Measurements from ENCODE around the gene GRIA4. TPM values are rescaled to one million over a fixed set of nuclear protein-coding genes. Genes with fewer than 3 reads are reported as not detected.

The GRIA4 gene
- polyA plus RNA-seq, 1 of the 3 experiments (the other 2 are of a cell fraction) = 0.02 TPM

DNA sequence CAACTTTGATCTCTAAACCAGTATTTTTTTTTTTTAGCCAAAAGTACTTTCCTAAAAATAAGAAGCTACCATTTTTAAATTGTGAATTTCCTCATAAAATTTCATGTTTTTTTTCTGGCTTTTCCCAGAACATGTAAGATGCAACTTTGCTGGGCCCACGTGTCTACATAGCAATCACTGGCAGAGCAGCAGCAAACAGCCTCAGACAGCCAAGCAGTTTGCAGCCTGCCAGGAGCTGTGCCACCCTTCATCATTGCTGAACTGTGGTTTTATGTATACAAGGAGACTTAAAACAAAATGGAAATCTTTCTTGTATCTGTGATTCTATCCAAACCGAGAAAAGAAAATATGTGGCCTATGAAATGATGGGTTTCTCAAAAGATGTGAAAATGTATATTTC lies 110.2 kb downstream of the GRIA4 start:
- 60% methylated on average over 2 of the region's 2 CpGs for WGBS (ENCODE audit: low lambda C conversion rate)
- CTCF ChIA-PET = no interaction called here
- no peak for DNase-seq

DNA sequence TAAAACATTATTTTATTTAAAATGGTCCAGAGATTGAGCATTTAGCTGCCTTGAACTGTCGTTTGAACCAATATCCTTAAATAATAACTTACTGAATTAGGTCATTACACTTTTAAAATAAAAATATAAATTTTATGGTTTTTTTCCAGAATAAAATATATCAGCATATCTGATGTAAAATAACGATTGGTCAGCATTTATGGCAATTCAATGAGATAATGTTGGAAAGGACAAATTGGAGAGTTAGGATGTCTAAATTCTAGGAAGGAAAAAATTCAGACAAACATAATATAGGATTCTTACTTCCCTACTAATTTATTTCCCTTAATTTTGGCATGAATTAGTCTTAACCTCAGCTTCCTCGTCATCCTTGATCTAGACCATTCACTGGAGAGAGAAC lies 113.4 kb downstream of the GRIA4 start:
- no peak for DNase-seq
- H3K27me3 ChIP-seq (ENCODE audit: insufficient read depth) = no peaks in the 10 kb centered on the region
- 30% methylated on average over 3 of the region's 3 CpGs for WGBS (ENCODE audit: low lambda C conversion rate)
- TF ChIP-seq, protein P1, sequence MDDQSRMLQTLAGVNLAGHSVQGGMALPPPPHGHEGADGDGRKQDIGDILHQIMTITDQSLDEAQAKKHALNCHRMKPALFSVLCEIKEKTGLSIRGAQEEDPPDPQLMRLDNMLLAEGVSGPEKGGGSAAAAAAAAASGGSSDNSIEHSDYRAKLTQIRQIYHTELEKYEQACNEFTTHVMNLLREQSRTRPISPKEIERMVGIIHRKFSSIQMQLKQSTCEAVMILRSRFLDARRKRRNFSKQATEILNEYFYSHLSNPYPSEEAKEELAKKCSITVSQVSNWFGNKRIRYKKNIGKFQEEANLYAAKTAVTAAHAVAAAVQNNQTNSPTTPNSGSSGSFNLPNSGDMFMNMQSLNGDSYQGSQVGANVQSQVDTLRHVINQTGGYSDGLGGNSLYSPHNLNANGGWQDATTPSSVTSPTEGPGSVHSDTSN (IDR thresholded peaks at IDR 0.05) = no peak
- TF ChIP-seq FOXM1 (IDR thresholded peaks at IDR 0.05; ENCODE audit: low read depth) = no peak
- TF ChIP-seq CHD2 (IDR thresholded peaks at IDR 0.05; ENCODE audit: low read length, partially characterized antibody) = no peak
- H2AFZ ChIP-seq (ENCODE audit: low read depth) = no peak overlapping the region
- no peak overlapping the region for H3K4me2 ChIP-seq
- no peak overlapping the region for H3K9ac ChIP-seq
- POLR2A ChIA-PET = no interaction called here
- H3K36me3 ChIP-seq (replicated peaks in 1 of 2; ENCODE audit: control insufficient read depth in 1 of 2, insufficient read depth in 2 of 2, low read length in 1 of 2) = no peaks in the 10 kb centered on the region
- no peaks in the 10 kb centered on the region for H3K9me3 ChIP-seq
- no peaks in the 10 kb centered on the region for H3K4me1 ChIP-seq (ENCODE audit: control insufficient read depth in 1 of 2, insufficient read depth in 2 of 2, low read depth in 1 of 2, low read length in 1 of 2)
- H3F3A ChIP-seq (replicated peaks; ENCODE audit: insufficient read depth) = no peaks in the 10 kb centered on the region
- CTCF ChIA-PET = no interaction called here
- H3K9me2 ChIP-seq = no peaks in the 10 kb centered on the region
- H3K79me2 ChIP-seq (ENCODE audit: insufficient read depth) = no peaks in the 10 kb centered on the region
- H3K27ac ChIP-seq (ENCODE audit: low read depth in 2 of 2, low read length in 1 of 2) = no peak overlapping the region
- H4K20me1 ChIP-seq (ENCODE audit: insufficient read depth) = no peaks in the 10 kb centered on the region
- H3K4me3 ChIP-seq (ENCODE audit: low read depth in 2 of 2, low read length in 1 of 2) = no peak overlapping the region

More for the DNA sequence above, 110.2 kb downstream of the GRIA4 start:
- Histone ChIP-seq H3K79me2 (ENCODE audit: insufficient read depth) (no peaks in the 10 kb centered on the region), H3K9me2 (no peaks in the 10 kb centered on the region), H3K9me3 (no peaks in the 10 kb centered on the region), H3K27ac (ENCODE audit: low read depth in 2 of 2, low read length in 1 of 2) (no peak overlapping the region), H2AFZ (ENCODE audit: low read depth) (no peak overlapping the region), H3K36me3 (replicated peaks in 1 of 2; ENCODE audit: control insufficient read depth in 1 of 2, insufficient read depth in 2 of 2, low read length in 1 of 2) (no peaks in the 10 kb centered on the region), H3K4me2 (no peak overlapping the region), H3K4me3 (ENCODE audit: low read depth in 2 of 2, low read length in 1 of 2) (no peak overlapping the region), H3K27me3 (ENCODE audit: insufficient read depth) (no peaks in the 10 kb centered on the region), H4K20me1 (ENCODE audit: insufficient read depth) (no peaks in the 10 kb centered on the region), H3F3A (replicated peaks; ENCODE audit: insufficient read depth) (no peaks in the 10 kb centered on the region), H3K9ac (no peak overlapping the region), H3K4me1 (ENCODE audit: control insufficient read depth in 1 of 2, insufficient read depth in 2 of 2, low read depth in 1 of 2, low read length in 1 of 2) (no peaks in the 10 kb centered on the region)
- TF ChIP-seq, protein P1 (IDR thresholded peaks at IDR 0.05) = no peak
- TF ChIP-seq MAX (IDR thresholded peaks at IDR 0.05; ENCODE audit: low read depth) = no peak
- TF ChIP-seq, protein P2, sequence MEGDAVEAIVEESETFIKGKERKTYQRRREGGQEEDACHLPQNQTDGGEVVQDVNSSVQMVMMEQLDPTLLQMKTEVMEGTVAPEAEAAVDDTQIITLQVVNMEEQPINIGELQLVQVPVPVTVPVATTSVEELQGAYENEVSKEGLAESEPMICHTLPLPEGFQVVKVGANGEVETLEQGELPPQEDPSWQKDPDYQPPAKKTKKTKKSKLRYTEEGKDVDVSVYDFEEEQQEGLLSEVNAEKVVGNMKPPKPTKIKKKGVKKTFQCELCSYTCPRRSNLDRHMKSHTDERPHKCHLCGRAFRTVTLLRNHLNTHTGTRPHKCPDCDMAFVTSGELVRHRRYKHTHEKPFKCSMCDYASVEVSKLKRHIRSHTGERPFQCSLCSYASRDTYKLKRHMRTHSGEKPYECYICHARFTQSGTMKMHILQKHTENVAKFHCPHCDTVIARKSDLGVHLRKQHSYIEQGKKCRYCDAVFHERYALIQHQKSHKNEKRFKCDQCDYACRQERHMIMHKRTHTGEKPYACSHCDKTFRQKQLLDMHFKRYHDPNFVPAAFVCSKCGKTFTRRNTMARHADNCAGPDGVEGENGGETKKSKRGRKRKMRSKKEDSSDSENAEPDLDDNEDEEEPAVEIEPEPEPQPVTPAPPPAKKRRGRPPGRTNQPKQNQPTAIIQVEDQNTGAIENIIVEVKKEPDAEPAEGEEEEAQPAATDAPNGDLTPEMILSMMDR (IDR thresholded peaks at IDR 0.05) = no peak
- no peak for TF ChIP-seq NFIC (IDR thresholded peaks at IDR 0.05; ENCODE audit: borderline replicate concordance)
- POLR2A ChIA-PET = no interaction called here

DNA sequence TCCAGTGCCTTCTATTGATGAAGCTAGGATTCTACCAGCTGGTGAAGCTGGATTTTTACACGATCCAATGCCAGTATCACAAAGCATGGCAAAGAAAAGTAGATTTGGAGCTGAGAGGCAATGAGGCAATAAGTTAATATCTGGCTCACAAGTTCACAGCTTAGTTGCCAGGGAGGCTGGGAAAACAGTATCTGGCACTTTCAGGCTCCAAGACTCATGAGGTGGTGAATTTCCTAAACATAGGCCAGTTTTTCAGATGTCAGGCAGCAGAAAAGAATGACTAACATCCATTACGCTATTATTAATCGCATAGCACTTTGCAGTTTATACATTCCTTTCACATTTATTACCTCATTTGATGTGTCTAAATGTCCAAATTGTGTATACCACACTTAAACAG lies 122.7 kb downstream of the GRIA4 start:
- H3K27me3 ChIP-seq (ENCODE audit: insufficient read depth) = no peaks in the 10 kb centered on the region
- ChIA-PET POLR2A (no interaction called here), CTCF (no interaction called here)
- H2AFZ ChIP-seq (ENCODE audit: low read depth) = no peak overlapping the region
- H4K20me1 ChIP-seq (ENCODE audit: insufficient read depth) = no peaks in the 10 kb centered on the region
- no peak overlapping the region for H3K27ac ChIP-seq (ENCODE audit: low read depth in 2 of 2, low read length in 1 of 2)
- H3K9me2 ChIP-seq = no peaks in the 10 kb centered on the region
- H3K4me3 ChIP-seq (ENCODE audit: low read depth in 2 of 2, low read length in 1 of 2) = no peak overlapping the region
- DNase-seq = no peak
- no peaks in the 10 kb centered on the region for H3K9me3 ChIP-seq
- H3K9ac ChIP-seq = no peak overlapping the region
- H3K4me1 ChIP-seq (ENCODE audit: control insufficient read depth in 1 of 2, insufficient read depth in 2 of 2, low read depth in 1 of 2, low read length in 1 of 2) = no peaks in the 10 kb centered on the region
- no peaks in the 10 kb centered on the region for H3K36me3 ChIP-seq (replicated peaks in 1 of 2; ENCODE audit: control insufficient read depth in 1 of 2, insufficient read depth in 2 of 2, low read length in 1 of 2)
- no peak overlapping the region for H3K4me2 ChIP-seq
- 75% methylated on average over 3 of the region's 3 CpGs for WGBS (ENCODE audit: low lambda C conversion rate)
- no peaks in the 10 kb centered on the region for H3K79me2 ChIP-seq (ENCODE audit: insufficient read depth)
- no peaks in the 10 kb centered on the region for H3F3A ChIP-seq (replicated peaks; ENCODE audit: insufficient read depth)
- TF ChIP-seq FOSL2 (IDR thresholded peaks at IDR 0.05; ENCODE audit: borderline replicate concordance, low read depth) (no peak), ELF1 (IDR thresholded peaks at IDR 0.05) (no peak), YY1 (IDR thresholded peaks at IDR 0.05; ENCODE audit: low read depth) (no peak), RXRA (IDR thresholded peaks at IDR 0.05; ENCODE audit: borderline replicate concordance, low read depth) (no peak), SMC3 (IDR thresholded peaks at IDR 0.05; ENCODE audit: low read depth, low read length) (no peak), NRF1 (IDR thresholded peaks at IDR 0.05; ENCODE audit: low read depth, low read length) (no peak), SIN3A (IDR thresholded peaks at IDR 0.05; ENCODE audit: borderline replicate concordance, low read depth, low read length) (no peak), TEAD4 (IDR thresholded peaks at IDR 0.05; ENCODE audit: borderline replicate concordance, insufficient read depth) (no peak), TAF1 (IDR thresholded peaks at IDR 0.05; ENCODE audit: borderline replicate concordance, low read depth, low read length) (no peak), MAX (IDR thresholded peaks at IDR 0.05; ENCODE audit: low read depth) (no peak)
- TF ChIP-seq, protein P1 (IDR thresholded peaks at IDR 0.05) = no peak
- TF ChIP-seq, protein P3, sequence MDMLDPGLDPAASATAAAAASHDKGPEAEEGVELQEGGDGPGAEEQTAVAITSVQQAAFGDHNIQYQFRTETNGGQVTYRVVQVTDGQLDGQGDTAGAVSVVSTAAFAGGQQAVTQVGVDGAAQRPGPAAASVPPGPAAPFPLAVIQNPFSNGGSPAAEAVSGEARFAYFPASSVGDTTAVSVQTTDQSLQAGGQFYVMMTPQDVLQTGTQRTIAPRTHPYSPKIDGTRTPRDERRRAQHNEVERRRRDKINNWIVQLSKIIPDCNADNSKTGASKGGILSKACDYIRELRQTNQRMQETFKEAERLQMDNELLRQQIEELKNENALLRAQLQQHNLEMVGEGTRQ (IDR thresholded peaks at IDR 0.05; ENCODE audit: borderline replicate concordance, low read depth, low read length) = no peak

Data from SK-N-SH (cell line).